ENCODE measurements around the gene ABCB4.
"Not testable (repeated sequence)": the region's sequence is repeated elsewhere in the genome, so short reads cannot be mapped to it uniquely, and the experiment has no call there.

The ABCB4 gene

DNA sequence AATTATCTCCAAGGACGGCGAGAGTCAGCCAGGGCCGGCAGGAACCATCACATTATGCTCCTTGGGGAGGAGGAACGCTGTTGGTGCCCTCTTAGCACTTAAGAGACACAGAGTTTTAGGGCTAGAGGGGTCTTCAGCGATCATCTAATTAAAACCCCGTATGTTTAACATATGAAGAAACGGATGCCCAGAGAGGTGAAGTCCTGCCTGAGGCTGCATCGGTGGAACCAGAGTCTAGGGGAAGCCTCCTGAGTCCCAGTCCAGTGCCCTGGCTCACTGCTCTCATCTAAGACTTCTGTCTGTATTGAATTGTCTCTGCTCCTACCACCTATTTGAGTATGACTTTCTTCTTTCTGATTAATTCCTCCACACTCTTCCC, 688 bp upstream of the ABCB4 start:
- no peak for DNase-seq (ENCODE audit: low spot score)

DNA sequence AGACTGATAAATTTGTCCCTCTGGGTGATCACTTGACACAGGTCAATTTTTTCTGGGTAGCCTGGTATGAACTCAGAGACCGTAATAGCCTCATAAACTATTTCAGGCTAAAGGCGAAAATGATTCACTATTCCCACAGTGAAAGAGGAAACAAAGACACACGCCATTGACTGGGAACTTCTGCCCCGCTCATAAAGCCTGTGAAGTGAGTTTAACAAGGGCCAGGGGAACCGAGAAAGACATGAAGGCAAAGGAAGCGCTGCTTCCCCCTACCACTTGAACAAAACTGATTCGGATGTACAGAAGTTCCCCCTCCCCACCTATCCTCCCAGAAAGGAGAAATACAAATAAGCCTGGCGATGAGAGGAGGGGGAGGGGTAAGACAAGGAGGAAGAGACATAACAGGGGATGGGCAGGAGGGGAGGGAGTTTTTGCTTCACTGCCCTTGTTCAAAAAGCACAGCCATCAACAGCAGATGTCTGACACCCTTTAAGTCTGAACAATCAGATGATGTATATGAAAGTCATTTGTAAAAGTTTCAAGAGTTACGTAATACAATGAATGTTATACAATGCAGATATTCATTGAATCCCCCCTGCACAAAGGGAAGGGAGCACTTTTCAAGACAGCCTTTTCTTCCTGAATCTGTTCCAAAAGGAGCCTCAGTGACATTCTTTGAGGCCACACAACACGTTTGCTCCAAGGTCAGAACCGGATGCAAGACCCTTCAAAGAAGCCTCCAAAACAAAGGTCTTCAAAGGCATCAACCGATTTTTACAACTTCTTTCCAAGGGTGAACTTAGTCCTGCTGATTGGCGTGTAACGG, 734 bp downstream of the ABCB4 start:
- DNase-seq (ENCODE audit: low spot score), result no peak

DNA sequence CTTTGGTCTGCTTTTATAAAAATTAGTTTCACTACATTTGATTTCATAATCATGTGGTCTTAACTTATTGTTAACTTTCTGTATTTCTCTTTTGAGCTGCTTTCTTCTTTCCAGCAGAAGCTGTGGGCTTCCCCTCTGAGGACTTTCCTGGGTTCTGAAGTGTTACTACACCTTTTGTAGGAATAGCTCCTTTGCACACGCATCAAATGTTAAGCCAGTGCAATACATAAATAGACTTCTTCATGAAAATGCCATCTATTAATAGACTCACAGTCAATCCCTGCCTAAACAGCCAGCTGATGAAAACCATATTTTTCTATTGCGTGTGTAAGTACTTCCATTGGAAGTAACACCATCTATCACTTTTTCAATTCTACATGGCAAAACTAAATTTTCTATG, 1.5 kb downstream of the ABCB4 start:
- no peak for DNase-seq (ENCODE audit: low spot score)

DNA sequence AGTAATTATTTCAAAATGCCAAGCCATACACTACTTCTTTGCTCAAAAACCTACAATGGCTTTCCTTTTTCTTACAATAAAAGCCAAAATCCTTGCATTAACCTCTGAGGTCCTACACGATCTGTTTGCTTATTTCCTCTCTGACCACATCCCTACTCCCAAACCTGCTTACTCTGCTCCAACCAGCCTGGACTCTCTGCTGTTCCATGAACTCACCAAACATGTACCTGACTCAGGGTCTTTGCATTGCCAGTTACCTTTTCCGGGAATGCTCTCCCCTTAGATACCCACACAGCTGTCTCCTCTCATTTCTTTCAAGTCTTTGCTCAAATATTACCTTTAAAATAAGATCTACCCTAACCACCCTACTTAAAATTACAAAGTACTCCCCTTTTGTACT, 2.3 kb downstream of the ABCB4 start:
- no peak for DNase-seq (ENCODE audit: low spot score)

DNA sequence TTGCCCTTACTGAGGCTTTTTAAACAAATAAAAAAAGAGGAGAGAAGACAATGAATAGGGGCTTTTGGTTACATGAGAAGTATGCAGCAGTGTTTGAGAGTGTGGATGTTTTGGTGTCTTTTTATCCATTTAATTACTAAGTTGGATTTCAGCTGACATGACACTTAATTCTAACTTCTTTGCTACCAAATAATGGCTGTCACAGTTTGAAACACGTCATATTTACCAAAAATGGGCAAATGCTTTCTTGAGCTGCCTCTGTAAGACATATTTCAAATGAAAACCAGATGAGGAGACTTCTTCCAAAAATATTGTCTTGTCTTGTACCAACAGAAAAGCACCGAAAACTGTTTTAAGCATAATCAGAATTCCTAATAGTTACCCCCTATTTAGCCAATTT, 4.0 kb downstream of the ABCB4 start:
- DNase-seq (ENCODE audit: low spot score), result no peak

GRCh38 chr7:87469204-87469603, 6.3 kb downstream of the ABCB4 start:
- DNase-seq (ENCODE audit: low spot score), result not testable (repeated sequence)

DNA sequence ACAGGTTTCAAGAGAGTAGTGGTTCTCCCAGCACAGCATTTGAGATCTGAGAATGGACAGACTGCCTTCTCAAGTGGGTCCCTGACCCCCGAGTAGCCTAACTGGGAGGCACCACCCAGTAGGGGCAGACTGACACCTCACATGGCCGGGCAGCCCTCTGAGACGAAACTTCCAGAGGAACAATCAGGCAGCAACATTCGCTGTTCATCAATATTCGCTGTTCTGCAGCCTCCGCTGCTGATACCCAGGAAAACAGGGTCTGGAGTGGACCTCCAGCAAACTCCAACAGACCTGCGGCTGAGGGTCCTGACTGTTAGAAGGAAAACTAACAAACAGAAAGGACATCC, 10.0 kb downstream of the ABCB4 start:
- not testable (repeated sequence) for DNase-seq (ENCODE audit: low spot score)

DNA sequence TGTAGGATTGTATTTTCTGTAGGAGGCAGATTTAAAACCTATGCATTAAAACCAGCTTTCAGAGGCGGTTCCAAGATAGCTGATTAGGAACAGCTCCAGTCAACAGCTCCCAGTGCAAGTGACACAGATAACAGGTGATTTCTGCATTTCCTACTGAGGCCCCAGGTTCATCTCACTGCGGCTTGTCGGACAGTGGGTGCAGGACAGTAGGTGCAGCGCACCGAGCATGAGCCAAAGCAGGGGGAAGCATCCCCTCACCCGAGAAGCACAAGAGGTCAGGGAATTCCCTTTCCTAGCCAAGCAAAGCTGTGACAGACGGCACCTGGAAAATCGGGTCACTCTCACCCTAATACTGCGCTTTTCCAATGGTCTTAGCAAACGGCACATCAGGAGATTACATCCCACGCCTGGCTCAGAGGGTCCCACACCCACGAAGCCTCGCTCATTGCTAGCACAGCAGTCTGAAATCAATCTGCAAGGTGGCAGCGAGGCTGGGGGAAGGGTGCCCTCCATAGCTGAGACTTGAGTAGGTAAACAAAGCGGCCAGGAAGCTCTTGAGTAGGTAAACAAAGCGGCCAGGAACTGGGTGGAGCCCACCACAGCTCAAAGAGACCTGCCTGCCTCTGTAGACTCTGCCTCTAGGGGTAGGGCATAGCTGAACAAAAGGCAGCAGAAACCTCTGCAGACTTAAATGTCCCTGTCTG, 10.5 kb downstream of the ABCB4 start:
- not testable (repeated sequence) for DNase-seq (ENCODE audit: low spot score)

- no peak for DNase-seq (ENCODE audit: low spot score)
Measured at GRCh38 chr7:87463982-87464381, 11.5 kb downstream of the ABCB4 start.

GRCh38 chr7:87460444-87460843, 15.0 kb downstream of the ABCB4 start:
- not testable (repeated sequence) for DNase-seq (ENCODE audit: low spot score)

DNA sequence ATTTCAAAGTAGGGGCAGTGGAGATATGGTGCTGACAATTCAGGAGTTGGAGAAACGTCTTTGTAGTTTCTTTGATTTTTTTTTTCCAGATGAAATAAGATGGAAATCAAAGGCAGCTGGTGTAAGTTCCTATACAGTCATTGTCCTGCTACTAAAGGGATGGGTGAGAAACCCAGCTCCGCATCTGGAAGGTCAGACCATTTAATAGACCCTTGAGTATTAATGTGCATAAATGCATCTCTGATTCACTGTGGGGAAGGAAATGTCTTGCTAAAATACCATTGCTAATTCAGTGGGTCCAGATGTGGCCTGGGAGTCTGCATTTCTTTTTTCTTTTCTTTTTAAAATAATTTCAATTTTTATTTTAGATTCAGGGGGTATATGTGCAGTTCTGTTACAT, 15.5 kb downstream of the ABCB4 start:
- no peak for DNase-seq (ENCODE audit: low spot score)

DNA sequence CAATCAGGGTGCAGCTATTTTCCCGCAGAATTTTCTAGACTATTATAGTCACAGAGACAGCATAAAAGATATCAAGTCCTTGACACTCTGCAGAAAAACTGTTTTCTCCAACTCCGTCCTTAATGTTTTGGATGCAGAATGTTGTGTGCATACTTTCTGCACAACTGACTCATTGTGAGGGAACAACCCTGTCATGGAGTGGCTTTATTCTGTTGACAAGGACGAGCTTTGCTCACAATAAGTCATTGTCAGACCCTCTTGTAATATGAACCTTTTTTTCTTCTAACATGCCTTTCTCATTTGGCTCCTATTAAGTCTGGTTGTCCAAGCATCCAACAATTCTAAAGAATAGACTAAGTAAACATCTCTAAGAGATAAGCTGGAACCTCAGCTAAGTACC, 17.3 kb downstream of the ABCB4 start:
- no peak for DNase-seq (ENCODE audit: low spot score)

DNA sequence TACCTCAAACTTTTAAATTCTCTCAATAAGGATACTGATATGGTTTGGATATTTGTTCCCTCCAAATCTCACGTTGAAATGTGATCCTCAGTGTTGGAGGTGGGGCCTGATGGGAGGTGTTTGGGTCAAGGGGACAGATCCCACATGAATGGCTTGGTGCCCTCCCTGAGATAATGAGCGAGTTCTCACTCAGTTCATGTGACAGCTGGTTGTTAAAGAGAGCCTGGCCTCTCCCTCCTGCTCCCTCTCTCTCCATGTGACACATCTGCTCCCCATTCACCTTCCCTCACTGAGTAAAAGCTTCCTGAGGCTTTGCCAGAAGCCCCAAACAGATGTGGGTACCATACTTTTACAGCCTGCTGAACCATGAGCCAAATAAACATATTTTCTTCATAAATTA, 19.2 kb downstream of the ABCB4 start:
- no peak for DNase-seq (ENCODE audit: low spot score)

DNA sequence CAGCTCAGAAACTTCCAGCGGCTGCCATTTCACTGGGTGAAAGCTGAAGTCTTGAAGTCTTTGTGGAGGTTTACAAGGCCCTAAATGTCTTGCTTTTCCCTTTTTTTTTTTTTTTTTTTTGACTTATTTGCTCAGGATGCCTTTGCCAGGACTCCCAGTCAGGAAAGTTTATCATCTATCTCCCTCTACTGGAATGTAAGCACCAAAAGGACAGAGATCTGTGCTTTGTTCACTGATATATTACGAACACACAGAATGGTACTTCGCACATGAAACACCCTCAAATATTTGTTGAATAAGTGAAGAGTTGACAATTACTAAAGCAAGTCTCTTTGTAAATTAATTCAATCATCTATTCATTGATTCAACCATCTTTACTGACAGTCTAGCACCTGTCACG, 23.2 kb downstream of the ABCB4 start:
- peak; percentile 11 for DNase-seq (ENCODE audit: low spot score)

GRCh38 chr7:87451187-87451586, 24.3 kb downstream of the ABCB4 start:
- DNase-seq (ENCODE audit: low spot score), result no peak

DNA sequence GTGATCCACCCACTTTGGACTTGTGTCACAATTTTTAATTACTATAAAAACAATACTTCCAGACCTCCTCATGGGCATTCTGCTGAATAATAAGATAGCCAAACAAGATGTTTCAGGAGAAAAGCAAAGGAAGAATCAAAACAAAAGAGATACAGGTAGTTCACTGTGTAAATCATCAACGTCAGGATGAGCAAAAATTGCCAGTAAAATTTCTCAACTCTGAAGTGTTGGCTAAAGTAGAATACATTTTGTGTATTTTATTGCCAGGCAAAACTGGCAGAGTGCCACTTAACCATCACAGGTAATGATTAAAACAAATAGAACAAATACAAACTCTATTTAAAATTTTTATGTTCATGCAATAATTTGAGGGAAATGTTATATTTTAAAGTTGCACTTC, 24.8 kb downstream of the ABCB4 start:
- DNase-seq (ENCODE audit: low spot score), result no peak

DNA sequence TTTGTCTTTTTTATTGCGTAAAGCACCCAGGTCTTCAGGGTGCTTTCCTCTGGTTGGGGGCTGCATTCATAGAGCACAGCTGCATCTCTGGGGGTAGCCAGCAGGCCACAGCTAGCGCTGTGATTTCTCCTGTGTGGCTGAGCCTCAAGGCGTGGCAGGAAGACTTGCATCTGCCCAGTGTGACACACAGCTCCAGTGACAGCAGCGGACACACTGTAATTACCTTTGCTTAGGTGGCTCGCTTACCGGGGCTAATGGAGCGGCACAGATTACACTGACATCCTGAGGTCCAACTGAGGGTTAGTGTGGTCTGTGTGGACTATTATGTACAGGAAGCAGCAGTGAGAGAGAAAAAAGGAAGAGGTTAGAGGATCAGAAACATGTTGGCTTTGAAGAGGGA, 27.1 kb downstream of the ABCB4 start:
- no peak for DNase-seq (ENCODE audit: low spot score)

DNA sequence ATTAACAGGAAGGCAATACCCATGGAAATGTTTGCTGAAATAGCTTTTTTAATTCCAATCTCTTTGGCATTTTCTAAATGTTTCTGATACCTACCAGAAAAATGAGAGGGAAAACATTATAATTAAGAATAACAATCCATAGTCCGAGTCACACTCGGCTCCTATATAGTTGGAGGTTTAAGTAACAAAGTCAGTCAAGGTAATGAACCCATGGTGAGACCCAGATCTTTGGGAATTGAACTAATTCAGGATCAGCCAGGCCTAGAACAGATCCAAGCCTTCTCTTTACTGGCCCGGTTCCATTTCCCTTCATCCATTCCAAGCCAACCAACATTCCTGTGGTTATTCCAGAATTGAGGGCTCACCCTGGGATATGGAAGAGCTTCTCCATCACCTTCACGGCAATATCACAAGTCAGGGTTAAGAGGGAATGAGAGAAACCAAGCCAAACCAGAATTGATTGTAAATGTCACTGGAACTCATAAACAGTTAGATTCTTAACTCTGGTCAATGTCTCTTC, 28.3 kb downstream of the ABCB4 start:
- DNase-seq (ENCODE audit: low spot score), result no peak

GRCh38 chr7:87445897-87446296, 29.6 kb downstream of the ABCB4 start:
- no peak for DNase-seq (ENCODE audit: low spot score)

DNA sequence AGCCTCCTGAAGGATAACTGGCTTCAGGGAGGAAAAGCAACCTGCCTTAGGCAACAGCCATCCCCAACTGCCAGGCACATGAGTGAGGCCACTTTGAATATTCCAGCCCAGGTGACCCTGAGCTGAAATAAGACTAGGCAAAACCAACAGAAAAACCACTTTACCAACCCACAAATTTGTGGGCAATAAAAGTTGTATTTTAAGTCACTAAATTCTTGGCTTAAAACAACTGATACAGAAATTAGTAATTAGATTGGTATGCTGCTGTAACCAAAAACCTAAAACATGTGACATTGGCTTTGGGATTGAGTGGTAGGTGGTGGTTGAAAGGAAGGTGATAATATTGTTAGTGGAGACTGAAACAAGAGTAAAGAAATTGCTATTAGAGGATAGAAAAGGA, 39.9 kb downstream of the ABCB4 start:
- no peak for DNase-seq (ENCODE audit: low spot score)

GRCh38 chr7:87432536-87432935, 42.9 kb downstream of the ABCB4 start:
- no peak for DNase-seq (ENCODE audit: low spot score)

DNA sequence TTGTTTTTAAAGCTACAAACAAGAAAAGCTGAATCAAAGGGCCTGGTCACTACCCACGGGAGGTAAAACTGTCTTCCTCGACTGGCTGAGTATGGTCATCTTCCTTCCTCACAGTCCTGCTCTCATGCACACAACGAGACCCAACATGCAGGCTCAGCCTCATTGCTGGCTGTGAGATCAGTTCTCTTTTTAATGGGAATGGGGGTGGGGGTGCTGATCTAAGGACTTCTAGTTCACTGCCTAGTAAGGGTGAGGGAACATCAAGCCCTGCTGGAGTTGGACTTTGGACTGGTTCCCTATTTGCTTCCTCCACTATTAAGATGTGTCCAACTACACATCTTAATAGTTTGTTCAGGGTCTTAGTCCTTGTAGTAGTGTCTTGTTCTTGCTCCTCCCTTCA, 48.2 kb downstream of the ABCB4 start:
- DNase-seq (ENCODE audit: low spot score), result no peak

DNA sequence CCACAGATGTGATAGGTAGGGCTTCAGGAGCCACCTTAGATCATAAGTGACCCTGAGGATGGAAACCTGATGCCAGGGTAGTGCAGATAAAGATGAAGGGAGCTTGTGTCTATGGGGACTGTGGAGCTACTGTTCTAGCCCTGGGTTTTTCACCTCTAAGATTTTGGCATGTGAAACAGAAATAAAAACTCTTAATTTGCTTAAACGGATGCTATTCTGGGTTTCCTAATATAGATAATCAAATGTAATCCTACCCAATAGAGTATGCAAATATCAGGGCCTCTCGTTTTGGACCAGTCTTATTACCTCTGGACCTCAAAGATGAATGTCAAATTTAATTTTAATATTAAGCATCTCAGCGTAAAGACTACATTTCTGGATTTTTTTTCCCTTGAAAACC, 49.3 kb downstream of the ABCB4 start:
- DNase-seq (ENCODE audit: low spot score), result no peak

- DNase-seq (ENCODE audit: low spot score), result no peak
Measured at GRCh38 chr7:87424075-87424474, 51.4 kb downstream of the ABCB4 start.

Measured in RKO (cell line).